OCI-LY7 (cell line): ENCODE results near the gene TLX3. TPM values are rescaled to one million over a fixed set of nuclear protein-coding genes. Genes with fewer than 3 reads are reported as not detected.

ENCODE experiments used
- BruUV-seq: library from RNA; stranded (reverse); fragments of 400-500 nt; replicated peaks from 2 replicates; lab custom pipeline; 2021; lab: Mats Ljungman, UMichigan
- CTCF ChIA-PET: fragments of 300-600 bp; sonication (Branson Sonifier 250); formaldehyde crosslinking; loops from one replicate; lab custom pipeline; 2022; ENCODE audit warnings: antibody characterized with exemption; ENCODE audit not compliant: unreplicated experiment; lab: Charles Lee
- POLR2A ChIA-PET: fragments of 300-600 bp; sonication (Branson Sonifier 250); formaldehyde crosslinking; loops from one replicate; lab custom pipeline; 2022; ENCODE audit warnings: antibody characterized with exemption; lab: Charles Lee
- DNase-seq: peaks from one replicate; pipeline ENCODE4 v3.0.0-alpha.2; 2015; ENCODE audit warnings: low spot score
- H2AFZ ChIP-seq: fragments of 200-600 bp; sonication (generic), shearing (Covaris generic); 2 replicates; pipeline ENCODE4 v1.6.1; 2014; ENCODE audit warnings: mild to moderate bottlenecking, antibody characterized with exemption, low read length, moderate library complexity
- H3K27ac ChIP-seq: fragments of 200-600 bp; sonication (generic); 2 replicates; pipeline ENCODE4 v1.5.1; 2014; ENCODE audit warnings: mixed run types, low read depth, mild to moderate bottlenecking, moderate library complexity, low read length, inconsistent platforms; ENCODE audit not compliant: poor library complexity, severe bottlenecking
- H3K36me3 ChIP-seq: fragments of 200-600 bp; sonication (generic); 2 replicates; pipeline ENCODE4 v1.6.1; 2014; ENCODE audit warnings: mild to moderate bottlenecking, antibody characterized with exemption, low read length, moderate library complexity, mixed read lengths; ENCODE audit not compliant: insufficient read depth
- H3K4me1 ChIP-seq: fragments of 200-600 bp; sonication (generic); 2 replicates; pipeline ENCODE4 v1.5.1; 2014; ENCODE audit warnings: mild to moderate bottlenecking, low read length; ENCODE audit not compliant: insufficient read depth, poor library complexity, severe bottlenecking
- H3K4me2 ChIP-seq: fragments of 200-600 bp; sonication (generic); 2 replicates; pipeline ENCODE4 v1.6.1; 2014; ENCODE audit warnings: mild to moderate bottlenecking, low read length
- H3K4me3 ChIP-seq: fragments of 200-600 bp; sonication (generic); 2 replicates; pipeline ENCODE4 v1.5.1; 2014; ENCODE audit warnings: mild to moderate bottlenecking, low read depth, low read length; ENCODE audit not compliant: poor library complexity, severe bottlenecking
- H3K79me2 ChIP-seq: fragments of 200-600 bp; sonication (generic); 2 replicates; pipeline ENCODE4 v1.6.1; 2016; ENCODE audit warnings: low read depth, mild to moderate bottlenecking, low read length, moderate library complexity, mixed read lengths; ENCODE audit not compliant: insufficient read depth
- H3K9me2 ChIP-seq: fragments of 200-600 bp; sonication (generic); 2 replicates; pipeline ENCODE4 v1.6.1; 2016; ENCODE audit warnings: mild to moderate bottlenecking, low read length, mixed read lengths; ENCODE audit not compliant: insufficient read depth
- H3K9me3 ChIP-seq: fragments of 200-600 bp; sonication (generic); 2 replicates; pipeline ENCODE4 v1.6.1; 2014; ENCODE audit warnings: mild to moderate bottlenecking, mixed run types, low read length, mixed read lengths
- H4K20me1 ChIP-seq: fragments of 200-600 bp; sonication (generic); 2 replicates; pipeline ENCODE4 v1.6.1; 2014; ENCODE audit warnings: mild to moderate bottlenecking, antibody characterized with exemption, low read length, moderate library complexity, mixed read lengths; ENCODE audit not compliant: insufficient read depth
- EZH2phosphoT487 ChIP-seq: fragments of 200-600 bp; sonication (generic); IDR thresholded peaks from 2 replicates; pipeline ENCODE4 v1.6.1; 2018; ENCODE audit warnings: low read depth, borderline replicate concordance, mild to moderate bottlenecking, mixed run types, antibody characterized with exemption, low read length, moderate library complexity, mixed read lengths
- intact Hi-C: fragments of 100-400 bp; cut with micrococcal nuclease; formaldehyde crosslinking; loops from one replicate; pipeline ENCODE4 v1.10.0; 2022; ENCODE audit not compliant: unreplicated experiment
- total RNA-seq, 2 experiments: library from RNA; depleted of rRNA in 1 of 2; stranded (reverse); fragments of >200 nt in 1 of 2; shearing (Covaris generic) in 1 of 2; gene quantifications; 2 replicates each; pipeline ENCODE4 v1.2.3, GENCODE V29; 2014 to 2022
- TF ChIP-seq, protein P1 (sequence below): fragments of 200-600 bp; sonication (generic); conservative IDR thresholded peaks from 2 replicates; pipeline ENCODE4 v1.5.1; 2014; ENCODE audit warnings: mild to moderate bottlenecking, antibody characterized with exemption, low read length, moderate library complexity, mixed read lengths

TLX3 gene
- total RNA-seq, 2 experiments from 2014 or later = not detected

DNA sequence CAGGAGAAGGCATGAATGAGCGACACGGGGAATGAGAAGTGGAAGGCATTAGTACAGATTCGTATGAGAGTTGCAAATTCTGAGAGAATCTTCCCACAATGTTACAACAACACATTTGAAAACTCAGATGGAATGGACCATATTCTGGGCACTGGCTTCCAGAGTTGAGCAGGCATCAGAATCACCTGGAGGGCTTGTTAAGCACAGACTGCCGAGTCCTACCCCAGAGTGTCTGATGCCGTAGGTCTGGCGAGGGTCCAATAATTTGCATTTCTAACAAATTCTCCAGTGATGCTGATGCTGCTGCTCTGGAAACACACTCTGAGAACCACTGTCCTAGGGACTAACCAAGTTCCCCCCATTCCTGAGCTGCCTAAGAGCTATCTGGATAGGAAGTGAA lies 2.9 kb upstream of the TLX3 start:
- Histone ChIP-seq H3K36me3 (no peaks in the 10 kb centered on the region), H3K9me3 (no peaks in the 10 kb centered on the region), H3K79me2 (no peaks in the 10 kb centered on the region), H4K20me1 (no peaks in the 10 kb centered on the region), H3K9me2 (no peaks in the 10 kb centered on the region), H3K4me2 (no peak overlapping the region), H3K27ac (no peak overlapping the region), H3K4me1 (no peaks in the 10 kb centered on the region), H3K4me3 (no peak overlapping the region), H2AFZ (no peak overlapping the region)
- no TSS peak for BruUV-seq
- intact Hi-C loops = no loop called here
- ChIA-PET CTCF (no interaction called here), POLR2A (no interaction called here)
- TF ChIP-seq, protein P1, sequence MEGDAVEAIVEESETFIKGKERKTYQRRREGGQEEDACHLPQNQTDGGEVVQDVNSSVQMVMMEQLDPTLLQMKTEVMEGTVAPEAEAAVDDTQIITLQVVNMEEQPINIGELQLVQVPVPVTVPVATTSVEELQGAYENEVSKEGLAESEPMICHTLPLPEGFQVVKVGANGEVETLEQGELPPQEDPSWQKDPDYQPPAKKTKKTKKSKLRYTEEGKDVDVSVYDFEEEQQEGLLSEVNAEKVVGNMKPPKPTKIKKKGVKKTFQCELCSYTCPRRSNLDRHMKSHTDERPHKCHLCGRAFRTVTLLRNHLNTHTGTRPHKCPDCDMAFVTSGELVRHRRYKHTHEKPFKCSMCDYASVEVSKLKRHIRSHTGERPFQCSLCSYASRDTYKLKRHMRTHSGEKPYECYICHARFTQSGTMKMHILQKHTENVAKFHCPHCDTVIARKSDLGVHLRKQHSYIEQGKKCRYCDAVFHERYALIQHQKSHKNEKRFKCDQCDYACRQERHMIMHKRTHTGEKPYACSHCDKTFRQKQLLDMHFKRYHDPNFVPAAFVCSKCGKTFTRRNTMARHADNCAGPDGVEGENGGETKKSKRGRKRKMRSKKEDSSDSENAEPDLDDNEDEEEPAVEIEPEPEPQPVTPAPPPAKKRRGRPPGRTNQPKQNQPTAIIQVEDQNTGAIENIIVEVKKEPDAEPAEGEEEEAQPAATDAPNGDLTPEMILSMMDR = no peak
- no peak for TF ChIP-seq EZH2phosphoT487
- DNase-seq = no peak

- Histone ChIP-seq H3K9me2 (no peaks in the 10 kb centered on the region), H2AFZ (no peak overlapping the region), H3K36me3 (no peaks in the 10 kb centered on the region), H3K4me3 (no peak overlapping the region), H3K27ac (no peak overlapping the region), H3K9me3 (no peaks in the 10 kb centered on the region), H3K79me2 (no peaks in the 10 kb centered on the region), H3K4me1 (no peaks in the 10 kb centered on the region), H4K20me1 (no peaks in the 10 kb centered on the region), H3K4me2 (no peak overlapping the region)
- ChIA-PET POLR2A (no interaction called here), CTCF (interaction anchor here (0.5 kb wide), 1 partner anchor 40 kb away, joined by 3 read pairs; no protein-coding TSS in a partner anchor)
- no peak for TF ChIP-seq EZH2phosphoT487
- TF ChIP-seq, protein P1 = no peak
- no peak for DNase-seq
- intact Hi-C loops = no loop called here
- BruUV-seq = no TSS peak
Observed at GRCh38 chr5:171306781-171307591, 2.1 kb upstream of the TLX3 start.

DNA sequence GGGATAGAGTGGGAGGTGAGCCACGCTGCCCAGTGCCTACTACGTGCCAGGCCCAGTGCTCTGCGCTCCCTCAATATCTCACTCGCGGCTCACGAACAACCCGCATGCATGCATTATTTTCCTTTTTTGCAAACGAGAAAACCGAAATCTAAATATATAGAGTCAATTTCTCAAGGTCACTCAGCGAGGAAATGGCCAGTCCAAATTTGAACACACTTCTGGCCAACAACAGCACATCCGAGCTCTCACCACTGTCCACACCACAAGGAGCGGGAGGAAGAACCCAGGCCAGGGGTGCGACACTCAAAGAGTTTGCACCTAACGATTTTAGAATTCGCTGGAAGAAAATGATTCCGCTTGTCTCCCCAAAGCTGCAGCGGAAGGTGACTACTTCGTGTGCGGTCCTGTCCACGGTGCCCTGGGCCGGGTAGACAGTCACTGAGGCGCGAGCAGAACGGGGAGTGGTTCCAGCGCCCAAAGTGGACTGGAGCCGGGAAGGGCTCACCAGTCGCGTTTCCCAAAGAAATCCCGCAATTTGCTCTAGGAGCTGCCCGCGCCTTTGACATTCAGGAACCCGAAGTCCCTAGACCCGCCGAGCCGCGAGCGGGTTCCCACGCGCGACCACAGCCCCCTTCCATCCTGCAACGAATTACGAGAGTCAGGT lies 1.1 kb upstream of the TLX3 start:
- Histone ChIP-seq H3K9me3 (no peaks in the 10 kb centered on the region), H2AFZ (no peak overlapping the region), H3K27ac (no peak overlapping the region), H3K4me1 (no peaks in the 10 kb centered on the region), H3K79me2 (no peaks in the 10 kb centered on the region), H4K20me1 (no peaks in the 10 kb centered on the region), H3K4me3 (no peak overlapping the region), H3K9me2 (no peaks in the 10 kb centered on the region), H3K36me3 (no peaks in the 10 kb centered on the region), H3K4me2 (no peak overlapping the region)
- ChIA-PET CTCF (no interaction called here), POLR2A (no interaction called here)
- TF ChIP-seq EZH2phosphoT487 = no peak
- TF ChIP-seq, protein P1 = no peak
- BruUV-seq = no TSS peak
- intact Hi-C loops = no loop called here
- DNase-seq = no peak
